CD8-positive, alpha-beta memory T cell (primary cell): ENCODE results near the gene GNB1L. TPM values are rescaled to one million over a fixed set of nuclear protein-coding genes. Genes with fewer than 3 reads are reported as not detected.
"Not testable (repeated sequence)": the region's sequence is repeated elsewhere in the genome, so short reads cannot be mapped to it uniquely, and the experiment has no call there.

Experiments used
- CTCF ChIA-PET: fragments of 350-600 bp; sonication (Branson Sonifier 250); formaldehyde crosslinking; loops from one replicate; lab custom pipeline; 2021; ENCODE audit warnings: antibody characterized with exemption; lab: Charles Lee
- POLR2A ChIA-PET: fragments of 350-600 bp; sonication (Branson Sonifier 250); formaldehyde crosslinking; loops from one replicate; lab custom pipeline; 2021; ENCODE audit warnings: antibody characterized with exemption; lab: Charles Lee
- DNase-seq, 5 donors: peaks; one replicate each; pipeline versions ENCODE4 v3.0.0 to v3.0.0-alpha.2; 2020 to 2022; ENCODE audit warnings: mixed read lengths in 1 of 5
- H3K27ac ChIP-seq: one replicate; pipeline ENCODE4 v1.7.0; 2013; ENCODE audit warnings: low read depth, mild to moderate bottlenecking, low read length, moderate library complexity
- H3K27me3 ChIP-seq: 2 replicates; pipeline ENCODE4 v1.7.0; 2013; ENCODE audit warnings: low read length, mild to moderate bottlenecking; ENCODE audit not compliant: insufficient read depth, poor library complexity, severe bottlenecking
- H3K36me3 ChIP-seq: 2 replicates; pipeline ENCODE4 v1.7.0; 2013; ENCODE audit warnings: mild to moderate bottlenecking, low read length, moderate library complexity; ENCODE audit not compliant: insufficient read depth
- H3K4me1 ChIP-seq: 2 replicates; pipeline ENCODE4 v1.7.0; 2013; ENCODE audit warnings: mild to moderate bottlenecking, low read length, moderate library complexity; ENCODE audit not compliant: insufficient read depth
- H3K4me3 ChIP-seq: 2 replicates; pipeline ENCODE4 v1.7.0; 2013; ENCODE audit warnings: mild to moderate bottlenecking, low read length
- H3K9me3 ChIP-seq: 2 replicates; pipeline ENCODE4 v1.7.0; 2013; ENCODE audit warnings: mild to moderate bottlenecking, low read length
- H3K27ac Mint-ChIP-seq, 8 donors: one replicate each; pipeline ENCODE4 v1.8.0; 2020 to 2021; ENCODE audit warnings: mixed read lengths in 8 of 8, mild to moderate bottlenecking in 6 of 8, inconsistent platforms in 3 of 8, moderate library complexity in 3 of 8
- H3K27me3 Mint-ChIP-seq, 2 donors: one replicate each; pipeline ENCODE4 v1.8.0; 2020 to 2021; ENCODE audit warnings: mixed read lengths in 2 of 2, mild to moderate bottlenecking in 1 of 2, moderate library complexity in 1 of 2
- H3K36me3 Mint-ChIP-seq, 3 donors: one replicate each; pipeline ENCODE4 v1.8.0; 2020 to 2021; ENCODE audit warnings: mixed read lengths in 3 of 3, inconsistent platforms in 1 of 3, mild to moderate bottlenecking in 1 of 3
- H3K4me1 Mint-ChIP-seq, 3 donors: one replicate each; pipeline ENCODE4 v1.8.0; 2020 to 2021; ENCODE audit warnings: mixed read lengths in 3 of 3, inconsistent platforms in 1 of 3, mild to moderate bottlenecking in 1 of 3
- H3K4me3 Mint-ChIP-seq, 7 donors: one replicate each; pipeline ENCODE4 v1.8.0; 2020 to 2021; ENCODE audit warnings: mixed read lengths in 7 of 7, mild to moderate bottlenecking in 6 of 7, moderate library complexity in 4 of 7, inconsistent platforms in 2 of 7
- H3K9me3 Mint-ChIP-seq, 5 donors: one replicate each; pipeline ENCODE4 v1.8.0; 2020 to 2022; ENCODE audit warnings: mixed read lengths in 5 of 5, mild to moderate bottlenecking in 3 of 5, moderate library complexity in 2 of 5, inconsistent platforms in 1 of 5
- polyA plus RNA-seq: library from polyadenylated mRNA; unstranded; fragments of 300-500 nt; fragmentation: Illumina TruSeq; gene quantifications from one replicate; pipeline ENCODE4 v1.2.3, GENCODE V29; 2021
- total RNA-seq, 2 experiments: library from RNA; stranded (reverse); gene quantifications; one replicate each; pipeline ENCODE4 v1.2.3, GENCODE V29; 2021

Gene GNB1L
- total and polyA plus RNA-seq, 3 experiments from 2014 or later: 14.2 to 17.9 (median 16.6) TPM

DNA sequence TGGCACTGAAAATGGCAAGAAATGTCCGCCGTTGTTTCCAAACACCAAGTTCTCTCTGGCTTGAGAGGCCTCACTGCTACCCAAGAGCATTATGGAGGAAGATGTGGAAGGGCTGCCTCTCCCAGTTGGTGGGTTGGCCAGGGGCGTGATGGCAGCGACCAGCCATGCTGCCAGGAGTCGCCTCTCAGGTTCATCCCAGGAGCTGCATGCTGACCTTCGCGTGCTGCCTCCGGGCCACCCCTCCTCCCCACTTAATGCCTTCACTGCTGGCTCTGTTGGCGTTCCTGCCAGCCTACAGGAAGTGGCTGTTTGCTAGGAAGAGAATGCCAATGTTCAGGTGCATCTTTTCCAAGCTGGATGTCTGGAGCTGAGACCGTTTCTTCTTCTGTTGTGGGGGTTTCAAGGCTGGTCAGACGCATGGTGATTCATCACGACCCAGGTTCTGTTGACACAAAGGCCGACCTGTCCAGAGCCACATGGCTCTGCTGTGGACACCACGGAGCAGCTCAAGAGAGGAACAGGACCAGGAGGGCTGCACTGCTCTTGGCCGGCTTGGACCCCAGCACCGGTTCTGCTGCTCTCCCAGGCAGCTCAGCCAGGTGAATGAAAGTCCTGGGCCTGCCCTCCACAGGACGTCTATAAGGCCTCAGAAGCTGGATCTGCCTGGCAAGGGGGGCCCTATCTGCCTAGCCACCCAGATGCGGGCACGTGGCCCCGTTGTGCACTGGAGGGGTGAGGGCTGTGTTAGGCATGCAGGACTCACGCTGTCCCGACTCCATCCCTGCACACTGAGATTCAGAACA is 69.0 kb downstream of the GNB1L start:
- Histone ChIP-seq H3K27ac (no peak overlapping the region), H3K4me3 (no peak overlapping the region), H3K9me3 (no peaks in the 10 kb centered on the region), H3K4me1 (no peaks in the 10 kb centered on the region), H3K27me3 (no peaks in the 10 kb centered on the region), H3K36me3 (no peaks in the 10 kb centered on the region)
- peaks cover 0 to 5% of the 10 kb centered on the region in 2 donors for H3K27me3 Mint-ChIP-seq
- H3K4me1 Mint-ChIP-seq: no peaks in the 10 kb centered on the region
- ChIA-PET POLR2A (no interaction called here), CTCF (interaction anchor here (1.2 kb wide), 1 partner anchor 55 kb away, joined by 4 read pairs; no protein-coding TSS in a partner anchor)
- no peak for DNase-seq
- H3K36me3 Mint-ChIP-seq: peaks cover 4 to 20% (median 10%) of the 10 kb centered on the region in 3 donors
- H3K4me3 Mint-ChIP-seq: no peak overlapping the region
- peak overlapping the region in 1 of 8 donors; percentile 86 for H3K27ac Mint-ChIP-seq
- no peaks in the 10 kb centered on the region for H3K9me3 Mint-ChIP-seq

DNA sequence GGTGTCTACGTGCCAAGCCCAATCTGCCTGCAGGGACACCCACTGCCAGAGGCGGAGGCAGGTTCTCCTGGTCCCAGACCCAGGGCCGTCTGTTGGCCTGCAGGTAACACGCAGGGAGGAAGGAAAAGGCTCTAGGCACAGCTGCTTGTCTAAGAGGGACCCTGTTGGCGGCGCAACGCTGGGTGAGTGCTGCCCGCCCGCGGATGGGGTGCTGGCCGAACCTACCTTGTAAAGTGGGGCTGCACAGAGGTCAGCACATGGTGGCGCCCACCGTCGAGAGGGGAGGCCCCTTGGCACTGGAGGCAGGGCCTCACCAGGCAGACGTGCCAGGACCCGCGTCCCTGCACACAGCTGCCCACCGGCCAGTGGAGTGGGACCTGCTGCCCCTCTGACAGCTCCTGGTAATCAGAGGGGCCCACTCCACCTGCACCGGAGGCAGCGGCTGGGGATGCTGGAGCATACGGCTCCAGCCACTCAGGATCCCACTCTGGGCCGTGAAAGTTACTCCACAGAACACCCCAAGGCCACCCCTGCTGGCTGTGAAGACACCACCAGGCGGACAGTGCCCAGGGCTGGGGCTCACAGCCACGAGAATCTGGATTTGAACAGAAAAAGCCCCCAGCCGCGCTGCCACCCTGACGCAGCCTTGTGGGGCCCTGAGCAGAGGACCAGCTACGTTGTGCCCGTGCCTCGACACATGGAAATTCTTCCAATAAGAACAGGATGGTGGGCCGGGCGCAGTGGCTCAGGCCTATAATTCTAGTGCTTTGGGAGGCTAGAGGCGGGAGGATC is 70.1 kb downstream of the GNB1L start:
- H3K4me3 ChIP-seq: no peak overlapping the region
- POLR2A ChIA-PET: no interaction called here
- Mint-ChIP-seq H3K4me3 (no peak overlapping the region), H3K27me3 (peaks cover 6 to 12% of the 10 kb centered on the region in 2 donors), H3K4me1 (peaks cover 0 to 4% (median 0%) of the 10 kb centered on the region in 3 donors), H3K9me3 (no peaks in the 10 kb centered on the region), H3K36me3 (peaks cover 0 to 11% (median 4%) of the 10 kb centered on the region in 3 donors), H3K27ac (no peak overlapping the region)
- CTCF ChIA-PET: no interaction called here
- H3K9me3 ChIP-seq: no peaks in the 10 kb centered on the region
- no peaks in the 10 kb centered on the region for H3K36me3 ChIP-seq
- H3K4me1 ChIP-seq: no peaks in the 10 kb centered on the region
- H3K27ac ChIP-seq: no peak overlapping the region
- no peaks in the 10 kb centered on the region for H3K27me3 ChIP-seq
- peak in 1 of 5 donors; percentile 47 for DNase-seq

GRCh38 chr22:19783586-19784383 is 70.9 kb downstream of the GNB1L start:
- peaks cover 0 to 9% (median 4%) of the 10 kb centered on the region in 3 donors for H3K36me3 Mint-ChIP-seq
- H3K9me3 Mint-ChIP-seq: no peaks in the 10 kb centered on the region
- Histone ChIP-seq H3K27me3 (no peaks in the 10 kb centered on the region), H3K4me1 (no peaks in the 10 kb centered on the region), H3K36me3 (no peaks in the 10 kb centered on the region), H3K4me3 (no peak overlapping the region), H3K9me3 (no peaks in the 10 kb centered on the region), H3K27ac (no peak overlapping the region)
- peaks cover 13 to 14% of the 10 kb centered on the region in 2 donors for H3K27me3 Mint-ChIP-seq
- H3K4me3 Mint-ChIP-seq: no peak overlapping the region
- H3K27ac Mint-ChIP-seq: no peak overlapping the region
- DNase-seq: no peak
- POLR2A ChIA-PET: no interaction called here
- CTCF ChIA-PET: no interaction called here
- H3K4me1 Mint-ChIP-seq: peaks cover 0 to 4% (median 0%) of the 10 kb centered on the region in 3 donors

GRCh38 chr22:19782533-19782932 is 72.1 kb downstream of the GNB1L start:
- Mint-ChIP-seq H3K36me3 (peaks cover 0 to 4% (median 3%) of the 10 kb centered on the region in 3 donors), H3K27ac (no peak overlapping the region), H3K4me1 (peaks cover 0 to 4% (median 0%) of the 10 kb centered on the region in 3 donors), H3K27me3 (peaks cover 20 to 24% of the 10 kb centered on the region in 2 donors), H3K4me3 (no peak overlapping the region), H3K9me3 (no peaks in the 10 kb centered on the region)
- H3K4me1 ChIP-seq: no peaks in the 10 kb centered on the region
- H3K4me3 ChIP-seq: no peak overlapping the region
- no peaks in the 10 kb centered on the region for H3K9me3 ChIP-seq
- no peak for DNase-seq
- H3K27ac ChIP-seq: no peak overlapping the region
- ChIA-PET CTCF (no interaction called here), POLR2A (no interaction called here)
- no peaks in the 10 kb centered on the region for H3K27me3 ChIP-seq
- H3K36me3 ChIP-seq: no peaks in the 10 kb centered on the region

DNA sequence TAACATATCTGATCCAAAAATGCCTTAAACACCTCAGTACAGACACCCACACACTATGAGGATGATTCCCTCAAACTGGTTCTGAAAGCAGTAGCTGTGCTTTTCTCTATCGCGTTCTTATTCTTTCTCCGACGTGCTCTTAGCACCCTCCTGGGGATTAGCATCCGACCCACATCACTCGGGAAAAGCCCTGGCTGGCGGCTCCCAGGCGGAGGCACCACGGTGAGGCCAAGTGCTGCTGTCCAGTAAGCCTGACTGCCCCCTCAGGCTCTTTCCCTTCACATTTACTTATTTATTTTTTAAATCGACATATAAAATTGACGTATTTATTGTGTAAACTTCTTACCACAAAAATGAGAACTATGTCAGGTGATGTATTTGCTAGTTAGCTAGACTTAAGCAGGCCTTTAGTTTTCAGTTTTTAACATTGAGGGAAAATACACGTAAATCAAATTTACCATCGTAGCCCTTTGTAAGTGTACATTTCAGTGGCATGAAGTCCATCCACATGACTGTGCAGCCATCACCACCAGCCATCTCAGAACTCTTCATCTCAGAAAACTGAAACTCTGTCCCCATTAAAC is 74.9 kb downstream of the GNB1L start:
- Histone ChIP-seq H3K4me1 (peaks cover 6% of the 10 kb centered on the region), H3K27me3 (no peaks in the 10 kb centered on the region), H3K27ac (no peak overlapping the region), H3K4me3 (no peak overlapping the region), H3K9me3 (no peaks in the 10 kb centered on the region), H3K36me3 (no peaks in the 10 kb centered on the region)
- H3K36me3 Mint-ChIP-seq: no peaks in the 10 kb centered on the region
- POLR2A ChIA-PET: no interaction called here
- H3K27me3 Mint-ChIP-seq: peaks cover 31 to 36% of the 10 kb centered on the region in 2 donors
- no peak for DNase-seq
- peaks cover 0 to 2% (median 0%) of the 10 kb centered on the region in 5 donors for H3K9me3 Mint-ChIP-seq
- no peak overlapping the region for H3K4me3 Mint-ChIP-seq
- H3K4me1 Mint-ChIP-seq: peaks cover 2 to 11% (median 4%) of the 10 kb centered on the region in 3 donors
- H3K27ac Mint-ChIP-seq: no peak overlapping the region
- CTCF ChIA-PET: no interaction called here

- Mint-ChIP-seq H3K4me1 (peaks cover 2 to 11% (median 4%) of the 10 kb centered on the region in 3 donors), H3K36me3 (no peaks in the 10 kb centered on the region), H3K4me3 (no peak overlapping the region), H3K27ac (no peak overlapping the region), H3K27me3 (peaks cover 33 to 44% of the 10 kb centered on the region in 2 donors), H3K9me3 (peaks cover 0 to 2% (median 0%) of the 10 kb centered on the region in 5 donors)
- H3K36me3 ChIP-seq: no peaks in the 10 kb centered on the region
- ChIA-PET POLR2A (no interaction called here), CTCF (no interaction called here)
- H3K27ac ChIP-seq: no peak overlapping the region
- peaks cover 6% of the 10 kb centered on the region for H3K4me1 ChIP-seq
- H3K9me3 ChIP-seq: no peaks in the 10 kb centered on the region
- DNase-seq: no peak
- no peak overlapping the region for H3K4me3 ChIP-seq
- H3K27me3 ChIP-seq: no peaks in the 10 kb centered on the region
Observed at GRCh38 chr22:19779011-19779421, 75.7 kb downstream of the GNB1L start.

DNA sequence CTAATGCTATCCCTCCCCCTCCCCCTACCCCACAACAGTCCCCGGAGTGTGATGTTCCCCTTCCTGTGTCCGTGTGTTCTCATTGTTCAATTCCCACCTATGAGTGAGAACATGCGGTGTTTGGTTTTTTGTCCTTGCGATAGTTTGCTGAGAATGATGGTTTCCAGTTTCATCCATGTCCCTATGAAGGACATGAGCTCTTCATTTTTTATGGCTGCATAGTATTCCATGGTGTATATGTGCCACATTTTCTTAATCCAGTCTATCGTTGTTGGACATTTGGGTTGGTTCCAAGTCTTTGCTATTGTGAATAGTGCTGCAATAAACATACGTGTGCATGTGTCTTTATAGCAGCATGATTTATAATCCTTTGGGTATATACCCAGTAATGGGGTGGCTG is 77.5 kb downstream of the GNB1L start:
- H3K4me3 Mint-ChIP-seq, H3K36me3 Mint-ChIP-seq, H3K27me3 ChIP-seq, H3K36me3 ChIP-seq, H3K9me3 ChIP-seq, H3K4me3 ChIP-seq, POLR2A ChIA-PET, H3K27ac Mint-ChIP-seq, DNase-seq, CTCF ChIA-PET, H3K27ac ChIP-seq, H3K9me3 Mint-ChIP-seq: not testable (repeated sequence)
- Mint-ChIP-seq H3K4me1 (peaks cover 2 to 11% (median 4%) of the 10 kb centered on the region in 3 donors), H3K27me3 (peaks cover 34 to 59% of the 10 kb centered on the region in 2 donors)
- H3K4me1 ChIP-seq: peaks cover 12% of the 10 kb centered on the region
